HepG2 (cell line): ENCODE measurements around the gene MRPS25. TPM values are rescaled to one million over a fixed set of nuclear protein-coding genes. Genes with fewer than 3 reads are reported as not detected.

Experiments
- ELF3 ChIP-seq: IDR thresholded peaks from 2 replicates; pipeline ENCODE4 v1.6.1; 2016; ENCODE audit warnings: missing genetic modification reagents, missing compliant biosample characterization
- GATA4 ChIP-seq: sonication (generic); IDR thresholded peaks from 2 replicates; pipeline ENCODE4 v1.6.1; 2016; ENCODE audit warnings: antibody characterized with exemption, low read depth, borderline replicate concordance
- HMGA1 ChIP-seq: sonication (generic); formaldehyde crosslinking; conservative IDR thresholded peaks from 2 replicates; pipeline ENCODE4 v1.4.0; 2020; ENCODE audit warnings: missing genetic modification reagents
- NFE2L2 ChIP-seq: fragments of 150-350 bp; IDR thresholded peaks from 2 replicates; pipeline ENCODE4 v1.6.1; 2014; ENCODE audit warnings: low read length
- ZNF660 ChIP-seq: sonication (generic); formaldehyde crosslinking; IDR thresholded peaks from 2 replicates; pipeline ENCODE4 v1.5.1; 2020; ENCODE audit warnings: mild to moderate bottlenecking, low read depth, missing genetic modification reagents, borderline replicate concordance
- polyA plus RNA-seq, 8 experiments: library from polyadenylated mRNA; depleted of rRNA in 3 of 8; stranded (reverse) in 7 of 8; unstranded in 1 of 8; fragments of >200 nt; fragmentation: Illumina TruSeq in 4 of 8; extraction: Trizol in 4 of 8; gene quantifications; 2 replicates each; pipeline versions ENCODE4 v1.2.1 to v1.2.3, GENCODE V29; 2011 to 2016; ENCODE audit warnings: low read depth in 4 of 8, missing spikeins in 1 of 8, mixed read lengths in 1 of 8; ENCODE audit not compliant: insufficient read depth in 1 of 8
- total RNA-seq, 5 experiments: library from RNA; depleted of rRNA; stranded (reverse); fragments of >200 nt; fragmentation: Illumina TruSeq; extraction: Trizol; gene quantifications; 2 replicates each; pipeline ENCODE4 v1.2.3, GENCODE V29; 2016; ENCODE audit warnings: low read depth in 1 of 5
- TF ChIP-seq, protein P1 (sequence below): sonication (generic); formaldehyde crosslinking; IDR thresholded peaks from 2 replicates; pipeline ENCODE4 v1.4.0; 2020; ENCODE audit warnings: missing genetic modification reagents
- TF ChIP-seq, protein P2 (sequence below): sonication (generic); formaldehyde crosslinking; IDR thresholded peaks from 2 replicates; pipeline ENCODE4 v1.4.0; 2020; ENCODE audit warnings: missing genetic modification reagents, borderline replicate concordance
- TF ChIP-seq, protein P3 (sequence below): sonication (generic); formaldehyde crosslinking; IDR thresholded peaks from 2 replicates; pipeline ENCODE4 v1.4.0; 2020; ENCODE audit warnings: missing genetic modification reagents, borderline replicate concordance
- TF ChIP-seq, protein P4 (sequence below): IDR thresholded peaks from 2 replicates; pipeline ENCODE4 v1.6.1; 2016; ENCODE audit warnings: mild to moderate bottlenecking
- TF ChIP-seq, protein P5 (sequence below): sonication (generic); formaldehyde crosslinking; conservative IDR thresholded peaks from 2 replicates; pipeline ENCODE4 v1.4.0; 2020; ENCODE audit warnings: missing genetic modification reagents
- TF ChIP-seq, protein P6 (sequence below): sonication (generic); formaldehyde crosslinking; IDR thresholded peaks from 2 replicates; pipeline ENCODE4 v1.9.0; 2021; ENCODE audit warnings: missing genetic modification reagents, mild to moderate bottlenecking, borderline replicate concordance

Gene MRPS25
- total and polyA plus RNA-seq, 2 of the 13 experiments (the other 11 are each of a cell fraction or from before 2014, with no cell fraction given), result 60.1 to 74.3 TPM

DNA sequence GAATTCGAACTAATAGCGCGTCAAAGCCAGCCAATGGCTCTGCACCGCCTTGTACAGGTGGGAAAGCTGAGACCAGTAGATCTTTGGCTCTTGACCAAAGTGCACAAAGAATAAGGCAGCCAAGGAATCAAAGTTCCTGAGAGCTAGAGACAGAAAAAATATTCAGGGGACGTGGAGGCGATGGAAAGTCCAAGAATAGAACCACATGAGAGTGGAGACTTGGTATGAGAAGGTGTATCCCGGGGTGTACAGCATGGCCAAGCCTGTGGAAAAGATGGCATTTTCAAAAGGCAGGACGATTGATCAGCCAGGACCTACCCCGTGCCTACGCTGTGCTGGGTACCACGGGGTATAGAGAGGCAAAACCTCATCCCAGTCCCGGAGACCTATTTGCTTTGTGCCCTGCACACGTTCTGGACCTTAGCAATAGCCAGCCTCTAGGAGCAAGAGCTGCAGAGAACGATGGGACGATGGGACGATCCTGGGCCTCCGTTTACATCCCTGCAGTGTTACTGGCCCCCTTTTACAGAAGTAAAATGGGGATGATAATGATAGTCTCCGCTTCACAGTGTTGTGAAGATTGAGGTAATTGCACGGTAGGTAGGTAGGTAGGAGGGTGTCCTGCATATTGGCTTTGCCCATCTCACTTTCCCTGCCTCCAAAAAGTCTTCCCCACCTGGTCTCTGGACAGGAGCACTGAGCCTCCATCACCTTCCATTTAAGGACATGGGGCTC is 34.4 kb upstream of the MRPS25 start (continued):
- TF ChIP-seq, protein P1, sequence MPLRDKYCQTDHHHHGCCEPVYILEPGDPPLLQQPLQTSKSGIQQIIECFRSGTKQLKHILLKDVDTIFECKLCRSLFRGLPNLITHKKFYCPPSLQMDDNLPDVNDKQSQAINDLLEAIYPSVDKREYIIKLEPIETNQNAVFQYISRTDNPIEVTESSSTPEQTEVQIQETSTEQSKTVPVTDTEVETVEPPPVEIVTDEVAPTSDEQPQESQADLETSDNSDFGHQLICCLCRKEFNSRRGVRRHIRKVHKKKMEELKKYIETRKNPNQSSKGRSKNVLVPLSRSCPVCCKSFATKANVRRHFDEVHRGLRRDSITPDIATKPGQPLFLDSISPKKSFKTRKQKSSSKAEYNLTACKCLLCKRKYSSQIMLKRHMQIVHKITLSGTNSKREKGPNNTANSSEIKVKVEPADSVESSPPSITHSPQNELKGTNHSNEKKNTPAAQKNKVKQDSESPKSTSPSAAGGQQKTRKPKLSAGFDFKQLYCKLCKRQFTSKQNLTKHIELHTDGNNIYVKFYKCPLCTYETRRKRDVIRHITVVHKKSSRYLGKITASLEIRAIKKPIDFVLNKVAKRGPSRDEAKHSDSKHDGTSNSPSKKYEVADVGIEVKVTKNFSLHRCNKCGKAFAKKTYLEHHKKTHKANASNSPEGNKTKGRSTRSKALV (CRISPR knock-in tag), result peak; percentile 14; the same call in 1 of the 2 replicates
- no peak for TF ChIP-seq ELF3
- TF ChIP-seq NFE2L2, result no peak
- TF ChIP-seq, protein P2, sequence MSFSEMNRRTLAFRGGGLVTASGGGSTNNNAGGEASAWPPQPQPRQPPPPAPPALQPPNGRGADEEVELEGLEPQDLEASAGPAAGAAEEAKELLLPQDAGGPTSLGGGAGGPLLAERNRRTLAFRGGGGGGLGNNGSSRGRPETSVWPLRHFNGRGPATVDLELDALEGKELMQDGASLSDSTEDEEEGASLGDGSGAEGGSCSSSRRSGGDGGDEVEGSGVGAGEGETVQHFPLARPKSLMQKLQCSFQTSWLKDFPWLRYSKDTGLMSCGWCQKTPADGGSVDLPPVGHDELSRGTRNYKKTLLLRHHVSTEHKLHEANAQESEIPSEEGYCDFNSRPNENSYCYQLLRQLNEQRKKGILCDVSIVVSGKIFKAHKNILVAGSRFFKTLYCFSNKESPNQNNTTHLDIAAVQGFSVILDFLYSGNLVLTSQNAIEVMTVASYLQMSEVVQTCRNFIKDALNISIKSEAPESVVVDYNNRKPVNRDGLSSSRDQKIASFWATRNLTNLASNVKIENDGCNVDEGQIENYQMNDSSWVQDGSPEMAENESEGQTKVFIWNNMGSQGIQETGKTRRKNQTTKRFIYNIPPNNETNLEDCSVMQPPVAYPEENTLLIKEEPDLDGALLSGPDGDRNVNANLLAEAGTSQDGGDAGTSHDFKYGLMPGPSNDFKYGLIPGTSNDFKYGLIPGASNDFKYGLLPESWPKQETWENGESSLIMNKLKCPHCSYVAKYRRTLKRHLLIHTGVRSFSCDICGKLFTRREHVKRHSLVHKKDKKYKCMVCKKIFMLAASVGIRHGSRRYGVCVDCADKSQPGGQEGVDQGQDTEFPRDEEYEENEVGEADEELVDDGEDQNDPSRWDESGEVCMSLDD (CRISPR knock-in tag), result no peak
- TF ChIP-seq HMGA1, result no peak
- TF ChIP-seq, protein P3, sequence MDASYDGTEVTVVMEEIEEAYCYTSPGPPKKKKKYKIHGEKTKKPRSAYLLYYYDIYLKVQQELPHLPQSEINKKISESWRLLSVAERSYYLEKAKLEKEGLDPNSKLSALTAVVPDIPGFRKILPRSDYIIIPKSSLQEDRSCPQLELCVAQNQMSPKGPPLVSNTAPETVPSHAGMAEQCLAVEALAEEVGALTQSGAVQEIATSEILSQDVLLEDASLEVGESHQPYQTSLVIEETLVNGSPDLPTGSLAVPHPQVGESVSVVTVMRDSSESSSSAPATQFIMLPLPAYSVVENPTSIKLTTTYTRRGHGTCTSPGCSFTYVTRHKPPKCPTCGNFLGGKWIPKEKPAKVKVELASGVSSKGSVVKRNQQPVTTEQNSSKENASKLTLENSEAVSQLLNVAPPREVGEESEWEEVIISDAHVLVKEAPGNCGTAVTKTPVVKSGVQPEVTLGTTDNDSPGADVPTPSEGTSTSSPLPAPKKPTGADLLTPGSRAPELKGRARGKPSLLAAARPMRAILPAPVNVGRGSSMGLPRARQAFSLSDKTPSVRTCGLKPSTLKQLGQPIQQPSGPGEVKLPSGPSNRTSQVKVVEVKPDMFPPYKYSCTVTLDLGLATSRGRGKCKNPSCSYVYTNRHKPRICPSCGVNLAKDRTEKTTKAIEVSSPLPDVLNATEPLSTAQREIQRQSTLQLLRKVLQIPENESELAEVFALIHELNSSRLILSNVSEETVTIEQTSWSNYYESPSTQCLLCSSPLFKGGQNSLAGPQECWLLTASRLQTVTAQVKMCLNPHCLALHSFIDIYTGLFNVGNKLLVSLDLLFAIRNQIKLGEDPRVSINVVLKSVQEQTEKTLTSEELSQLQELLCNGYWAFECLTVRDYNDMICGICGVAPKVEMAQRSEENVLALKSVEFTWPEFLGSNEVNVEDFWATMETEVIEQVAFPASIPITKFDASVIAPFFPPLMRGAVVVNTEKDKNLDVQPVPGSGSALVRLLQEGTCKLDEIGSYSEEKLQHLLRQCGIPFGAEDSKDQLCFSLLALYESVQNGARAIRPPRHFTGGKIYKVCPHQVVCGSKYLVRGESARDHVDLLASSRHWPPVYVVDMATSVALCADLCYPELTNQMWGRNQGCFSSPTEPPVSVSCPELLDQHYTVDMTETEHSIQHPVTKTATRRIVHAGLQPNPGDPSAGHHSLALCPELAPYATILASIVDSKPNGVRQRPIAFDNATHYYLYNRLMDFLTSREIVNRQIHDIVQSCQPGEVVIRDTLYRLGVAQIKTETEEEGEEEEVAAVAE (CRISPR knock-in tag), result no peak
- TF ChIP-seq, protein P4, sequence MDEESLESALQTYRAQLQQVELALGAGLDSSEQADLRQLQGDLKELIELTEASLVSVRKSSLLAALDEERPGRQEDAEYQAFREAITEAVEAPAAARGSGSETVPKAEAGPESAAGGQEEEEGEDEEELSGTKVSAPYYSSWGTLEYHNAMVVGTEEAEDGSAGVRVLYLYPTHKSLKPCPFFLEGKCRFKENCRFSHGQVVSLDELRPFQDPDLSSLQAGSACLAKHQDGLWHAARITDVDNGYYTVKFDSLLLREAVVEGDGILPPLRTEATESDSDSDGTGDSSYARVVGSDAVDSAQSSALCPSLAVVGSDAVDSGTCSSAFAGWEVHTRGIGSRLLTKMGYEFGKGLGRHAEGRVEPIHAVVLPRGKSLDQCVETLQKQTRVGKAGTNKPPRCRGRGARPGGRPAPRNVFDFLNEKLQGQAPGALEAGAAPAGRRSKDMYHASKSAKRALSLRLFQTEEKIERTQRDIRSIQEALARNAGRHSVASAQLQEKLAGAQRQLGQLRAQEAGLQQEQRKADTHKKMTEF (CRISPR knock-in tag), result 0 out of 2 replicates have a peak, but pooled peaks have one; percentile 9
- TF ChIP-seq ZNF660 (CRISPR knock-in tag), result no peak
- TF ChIP-seq, protein P5, sequence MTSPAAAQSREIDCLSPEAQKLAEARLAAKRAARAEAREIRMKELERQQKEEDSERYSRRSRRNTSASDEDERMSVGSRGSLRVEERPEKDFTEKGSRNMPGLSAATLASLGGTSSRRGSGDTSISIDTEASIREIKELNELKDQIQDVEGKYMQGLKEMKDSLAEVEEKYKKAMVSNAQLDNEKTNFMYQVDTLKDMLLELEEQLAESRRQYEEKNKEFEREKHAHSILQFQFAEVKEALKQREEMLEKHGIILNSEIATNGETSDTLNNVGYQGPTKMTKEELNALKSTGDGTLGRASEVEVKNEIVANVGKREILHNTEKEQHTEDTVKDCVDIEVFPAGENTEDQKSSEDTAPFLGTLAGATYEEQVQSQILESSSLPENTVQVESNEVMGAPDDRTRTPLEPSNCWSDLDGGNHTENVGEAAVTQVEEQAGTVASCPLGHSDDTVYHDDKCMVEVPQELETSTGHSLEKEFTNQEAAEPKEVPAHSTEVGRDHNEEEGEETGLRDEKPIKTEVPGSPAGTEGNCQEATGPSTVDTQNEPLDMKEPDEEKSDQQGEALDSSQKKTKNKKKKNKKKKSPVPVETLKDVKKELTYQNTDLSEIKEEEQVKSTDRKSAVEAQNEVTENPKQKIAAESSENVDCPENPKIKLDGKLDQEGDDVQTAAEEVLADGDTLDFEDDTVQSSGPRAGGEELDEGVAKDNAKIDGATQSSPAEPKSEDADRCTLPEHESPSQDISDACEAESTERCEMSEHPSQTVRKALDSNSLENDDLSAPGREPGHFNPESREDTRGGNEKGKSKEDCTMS, result no peak
- TF ChIP-seq, protein P6, sequence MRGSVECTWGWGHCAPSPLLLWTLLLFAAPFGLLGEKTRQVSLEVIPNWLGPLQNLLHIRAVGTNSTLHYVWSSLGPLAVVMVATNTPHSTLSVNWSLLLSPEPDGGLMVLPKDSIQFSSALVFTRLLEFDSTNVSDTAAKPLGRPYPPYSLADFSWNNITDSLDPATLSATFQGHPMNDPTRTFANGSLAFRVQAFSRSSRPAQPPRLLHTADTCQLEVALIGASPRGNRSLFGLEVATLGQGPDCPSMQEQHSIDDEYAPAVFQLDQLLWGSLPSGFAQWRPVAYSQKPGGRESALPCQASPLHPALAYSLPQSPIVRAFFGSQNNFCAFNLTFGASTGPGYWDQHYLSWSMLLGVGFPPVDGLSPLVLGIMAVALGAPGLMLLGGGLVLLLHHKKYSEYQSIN, result no peak
- TF ChIP-seq GATA4, result no peak
